WTC11 (cell line): ENCODE data around the gene SYN1.

ENCODE experiments used
- MAX ChIP-seq: sonication (generic); formaldehyde crosslinking; IDR thresholded peaks from 2 replicates; pipeline ENCODE4 v1.8.0; 2022; ENCODE audit warnings: mild to moderate bottlenecking, missing genetic modification reagents
- SMAD3 ChIP-seq: sonication (generic); formaldehyde crosslinking; IDR thresholded peaks from 2 replicates; pipeline ENCODE4 v1.8.0; 2022; ENCODE audit warnings: missing genetic modification reagents, mild to moderate bottlenecking, borderline replicate concordance

GRCh38 chrX:47585273-47585672 lies 34.4 kb downstream of the SYN1 start:
- TF ChIP-seq MAX (CRISPR knock-in tag) (no peak), SMAD3 (CRISPR knock-in tag) (no peak)
